Natural killer cell (primary cell): ENCODE results near the gene ROBO1. TPM values are rescaled to one million over a fixed set of nuclear protein-coding genes. Genes with fewer than 3 reads are reported as not detected.

Experiments used
- ATAC-seq, 3 donors: fragments of 150-1000 bp in 2 of 3; fragments of 200-7000 bp in 1 of 3; cut with Tn5 transposase; 1 replicate in 1 of 3; 2 replicates in 2 of 3; pipeline ENCODE4 v1.10.0; 2021; ENCODE audit warnings: mild to moderate bottlenecking in 2 of 3, moderate library complexity in 2 of 3
- DNase-seq, 2 donors: peaks; one replicate each; pipeline versions ENCODE4 v3.0.0 to v3.0.0-alpha.2; 2013 to 2021; ENCODE audit warnings: mixed read lengths in 1 of 2
- H3K27ac ChIP-seq: one replicate; pipeline ENCODE4 v1.5.1; 2013; ENCODE audit warnings: mild to moderate bottlenecking, low read length
- H3K27me3 ChIP-seq: one replicate; pipeline ENCODE4 v1.6.1; 2013; ENCODE audit warnings: low read length; ENCODE audit not compliant: control insufficient read depth, insufficient read depth
- H3K36me3 ChIP-seq: one replicate; pipeline ENCODE4 v1.6.1; 2013; ENCODE audit warnings: low read length; ENCODE audit not compliant: control insufficient read depth, insufficient read depth
- H3K4me1 ChIP-seq: one replicate; pipeline ENCODE4 v1.6.1; 2013; ENCODE audit warnings: low read length; ENCODE audit not compliant: control insufficient read depth, insufficient read depth
- H3K4me3 ChIP-seq: one replicate; pipeline ENCODE4 v1.5.1; 2013; ENCODE audit warnings: low read length
- H3K9me3 ChIP-seq: one replicate; pipeline ENCODE4 v1.6.1; 2013; ENCODE audit warnings: low read length; ENCODE audit not compliant: control insufficient read depth, insufficient read depth
- H3K27ac Mint-ChIP-seq, 2 donors: one replicate each; pipeline ENCODE4 v1.8.0; 2022; ENCODE audit warnings: mild to moderate bottlenecking in 2 of 2, mixed read lengths in 2 of 2, moderate library complexity in 1 of 2
- H3K27me3 Mint-ChIP-seq, 2 donors: one replicate each; pipeline ENCODE4 v1.8.0; 2022; ENCODE audit warnings: low read depth in 2 of 2, mixed read lengths in 2 of 2
- H3K36me3 Mint-ChIP-seq: one replicate; pipeline ENCODE4 v1.8.0; 2022; ENCODE audit warnings: mixed read lengths
- H3K4me1 Mint-ChIP-seq, 2 donors: one replicate each; pipeline ENCODE4 v1.8.0; 2022; ENCODE audit warnings: mixed read lengths in 2 of 2
- H3K4me3 Mint-ChIP-seq: one replicate; pipeline ENCODE4 v1.8.0; 2022; ENCODE audit warnings: mild to moderate bottlenecking, moderate library complexity, mixed read lengths
- H3K9me3 Mint-ChIP-seq, 2 donors: one replicate each; pipeline ENCODE4 v1.8.0; 2022; ENCODE audit warnings: mixed read lengths in 2 of 2
- WGBS: methylation state at CpG from one replicate; pipeline ENCODE4 v1.1.7; 2013; ENCODE audit warnings: missing lambda C conversion rate; ENCODE audit not compliant: insufficient coverage; 5-methylcytosine and 5-hydroxymethylcytosine counted together
- intact Hi-C: fragments of 100-400 bp; cut with micrococcal nuclease; formaldehyde crosslinking; loops from one replicate; pipeline ENCODE4 v1.14.2; 2022
- total RNA-seq, 4 donors: library from RNA; stranded (reverse); fragments of 120-200 nt in 1 of 4; gene quantifications; one replicate each; pipeline versions ENCODE4 v1.2.3 to v1.2.4, GENCODE V29; 2013 to 2022
- TF ChIP-seq, protein P1 (sequence below): fragments of 200-600 bp; IDR thresholded peaks from one replicate; pipeline ENCODE4 v1.8.0; 2022; ENCODE audit warnings: antibody characterized with exemption

Gene ROBO1
- total RNA-seq, 3 donors from 2014 or later (not counting 1 experiment from before 2014, with no cell fraction given): 0.07 TPM; not detected in 2

DNA sequence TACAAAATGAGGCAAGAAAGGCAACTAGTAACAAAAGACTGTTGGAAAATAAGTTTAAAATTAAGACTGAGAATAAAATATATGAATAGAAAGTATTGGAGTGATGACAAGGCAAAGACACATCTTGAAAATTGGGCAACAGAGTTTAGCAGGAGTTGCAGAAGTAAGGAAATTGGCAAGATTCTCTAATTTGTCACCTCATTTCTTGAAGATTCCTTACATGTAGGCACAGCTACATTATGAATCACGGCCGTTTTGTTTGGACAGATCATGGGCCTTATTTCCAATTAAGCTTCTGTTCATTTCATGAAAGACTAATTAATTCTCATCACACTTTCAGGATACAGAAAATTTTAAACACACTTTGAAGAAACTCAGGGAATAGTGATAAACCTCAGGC, 170.1 kb downstream of the ROBO1 start:
- TF ChIP-seq, protein P1, sequence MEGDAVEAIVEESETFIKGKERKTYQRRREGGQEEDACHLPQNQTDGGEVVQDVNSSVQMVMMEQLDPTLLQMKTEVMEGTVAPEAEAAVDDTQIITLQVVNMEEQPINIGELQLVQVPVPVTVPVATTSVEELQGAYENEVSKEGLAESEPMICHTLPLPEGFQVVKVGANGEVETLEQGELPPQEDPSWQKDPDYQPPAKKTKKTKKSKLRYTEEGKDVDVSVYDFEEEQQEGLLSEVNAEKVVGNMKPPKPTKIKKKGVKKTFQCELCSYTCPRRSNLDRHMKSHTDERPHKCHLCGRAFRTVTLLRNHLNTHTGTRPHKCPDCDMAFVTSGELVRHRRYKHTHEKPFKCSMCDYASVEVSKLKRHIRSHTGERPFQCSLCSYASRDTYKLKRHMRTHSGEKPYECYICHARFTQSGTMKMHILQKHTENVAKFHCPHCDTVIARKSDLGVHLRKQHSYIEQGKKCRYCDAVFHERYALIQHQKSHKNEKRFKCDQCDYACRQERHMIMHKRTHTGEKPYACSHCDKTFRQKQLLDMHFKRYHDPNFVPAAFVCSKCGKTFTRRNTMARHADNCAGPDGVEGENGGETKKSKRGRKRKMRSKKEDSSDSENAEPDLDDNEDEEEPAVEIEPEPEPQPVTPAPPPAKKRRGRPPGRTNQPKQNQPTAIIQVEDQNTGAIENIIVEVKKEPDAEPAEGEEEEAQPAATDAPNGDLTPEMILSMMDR: no peak
- no peak overlapping the region for H3K27ac Mint-ChIP-seq
- no peak overlapping the region for H3K4me3 Mint-ChIP-seq
- no peaks in the 10 kb centered on the region for H3K4me1 ChIP-seq
- H3K4me1 Mint-ChIP-seq: no peaks in the 10 kb centered on the region
- 82% methylated on average over 2 of the region's 2 CpGs for WGBS
- H3K9me3 ChIP-seq: no peaks in the 10 kb centered on the region
- no peak overlapping the region for H3K27ac ChIP-seq
- no peak for ATAC-seq
- no peaks in the 10 kb centered on the region for H3K27me3 Mint-ChIP-seq
- H3K9me3 Mint-ChIP-seq: peaks cover 8 to 16% of the 10 kb centered on the region in 2 donors
- no peak for DNase-seq
- intact Hi-C loops: no loop called here
- H3K36me3 ChIP-seq: no peaks in the 10 kb centered on the region
- H3K4me3 ChIP-seq: no peak overlapping the region
- no peaks in the 10 kb centered on the region for H3K36me3 Mint-ChIP-seq
- no peaks in the 10 kb centered on the region for H3K27me3 ChIP-seq

DNA sequence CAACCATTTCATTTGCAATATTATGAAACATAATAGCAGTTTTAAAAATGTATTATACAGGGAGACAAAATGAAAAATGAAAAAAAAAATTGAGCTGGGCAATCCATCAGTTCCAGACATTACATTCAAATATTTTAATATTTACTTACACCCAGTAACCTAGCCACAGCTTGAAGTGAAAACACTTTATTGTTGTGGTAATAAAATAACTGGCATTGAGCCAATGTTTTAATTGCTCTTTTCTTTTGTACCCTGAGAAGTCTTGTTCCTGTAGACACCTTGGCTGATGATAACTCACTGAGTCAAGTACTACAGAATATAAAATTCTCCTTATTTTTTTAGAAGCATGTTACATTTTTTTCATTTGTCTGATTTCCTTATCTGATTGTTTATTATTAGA, 180.6 kb downstream of the ROBO1 start:
- TF ChIP-seq, protein P1: no peak
- Histone ChIP-seq H3K36me3 (no peaks in the 10 kb centered on the region), H3K4me1 (no peaks in the 10 kb centered on the region), H3K27ac (no peak overlapping the region), H3K9me3 (no peaks in the 10 kb centered on the region), H3K4me3 (no peak overlapping the region), H3K27me3 (no peaks in the 10 kb centered on the region)
- ATAC-seq (no peak), DNase-seq (no peak)
- Mint-ChIP-seq H3K27me3 (no peaks in the 10 kb centered on the region), H3K27ac (no peak overlapping the region), H3K4me1 (no peaks in the 10 kb centered on the region), H3K9me3 (peaks cover 0 to 9% of the 10 kb centered on the region in 2 donors), H3K36me3 (no peaks in the 10 kb centered on the region), H3K4me3 (no peak overlapping the region)
- intact Hi-C loops: no loop called here

DNA sequence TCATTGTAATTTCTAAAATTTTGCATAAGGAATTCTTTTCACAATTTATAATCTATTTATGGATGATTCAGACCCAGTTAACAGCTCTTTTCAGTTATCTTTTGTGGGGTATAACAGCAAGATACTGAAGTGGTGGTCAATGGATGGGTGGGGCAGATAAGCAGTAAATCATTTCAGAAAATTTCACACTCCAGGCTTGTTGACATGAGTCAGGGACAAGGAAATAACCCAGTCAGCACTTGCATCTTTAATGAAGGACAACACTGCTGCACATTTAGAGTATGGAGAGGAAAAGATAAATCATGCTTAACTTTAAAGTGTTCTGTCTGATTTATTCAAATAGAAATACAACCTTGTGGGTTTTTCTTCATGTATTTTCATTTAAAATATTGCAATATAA, 181.6 kb downstream of the ROBO1 start:
- peaks cover 0 to 6% of the 10 kb centered on the region in 2 donors for H3K9me3 Mint-ChIP-seq
- intact Hi-C loops: no loop called here
- H3K4me1 Mint-ChIP-seq: no peaks in the 10 kb centered on the region
- no peak overlapping the region for H3K27ac Mint-ChIP-seq
- no peak overlapping the region for H3K4me3 Mint-ChIP-seq
- H3K36me3 ChIP-seq: no peaks in the 10 kb centered on the region
- H3K27me3 Mint-ChIP-seq: no peaks in the 10 kb centered on the region
- no peaks in the 10 kb centered on the region for H3K9me3 ChIP-seq
- TF ChIP-seq, protein P1: no peak
- H3K27ac ChIP-seq: no peak overlapping the region
- DNase-seq (no peak), ATAC-seq (no peak)
- no peaks in the 10 kb centered on the region for H3K4me1 ChIP-seq
- H3K27me3 ChIP-seq: no peaks in the 10 kb centered on the region
- H3K36me3 Mint-ChIP-seq: no peaks in the 10 kb centered on the region
- no peak overlapping the region for H3K4me3 ChIP-seq

DNA sequence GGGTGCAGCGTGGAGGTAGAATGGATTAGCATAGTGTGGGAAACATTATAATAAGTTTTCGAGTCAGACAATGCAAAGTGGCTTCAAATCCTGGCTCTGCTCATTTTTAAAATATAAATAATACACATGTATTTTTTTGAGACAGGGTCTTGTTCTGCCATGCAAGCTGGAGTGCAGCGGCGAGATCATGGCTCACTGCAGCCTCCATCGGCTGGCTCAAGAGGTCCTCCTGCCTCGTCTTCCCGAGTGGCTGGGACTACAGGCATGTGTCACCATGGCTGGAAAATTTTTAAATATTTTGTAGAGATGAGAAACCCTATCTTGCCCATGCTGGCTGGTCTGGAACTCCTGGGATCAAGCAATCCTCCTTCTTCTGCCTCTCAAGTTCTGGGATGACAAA, 194.9 kb downstream of the ROBO1 start:
- 79% methylated on average over 5 of the region's 7 CpGs for WGBS
- ATAC-seq (no peak), DNase-seq (no peak)
- Mint-ChIP-seq H3K36me3 (no peaks in the 10 kb centered on the region), H3K27me3 (no peaks in the 10 kb centered on the region), H3K27ac (no peak overlapping the region), H3K9me3 (peaks cover 2 to 4% of the 10 kb centered on the region in 2 donors), H3K4me3 (no peak overlapping the region), H3K4me1 (no peaks in the 10 kb centered on the region)
- intact Hi-C loops: no loop called here
- Histone ChIP-seq H3K27ac (no peak overlapping the region), H3K4me1 (no peaks in the 10 kb centered on the region), H3K27me3 (no peaks in the 10 kb centered on the region), H3K9me3 (no peaks in the 10 kb centered on the region), H3K4me3 (no peak overlapping the region), H3K36me3 (no peaks in the 10 kb centered on the region)
- TF ChIP-seq, protein P1: no peak
